NOMO-1 (cell line): ENCODE data around the gene ARFGAP3.

Source experiments
- DNase-seq, 2 experiments: peaks; one replicate each; lab custom pipeline; 2025; ENCODE audit not compliant: unreplicated experiment in 2 of 2; lab: John Stamatoyannopoulos, UW

The ARFGAP3 gene

GRCh38 chr22:42884616-42885375, 27.7 kb upstream of the ARFGAP3 start:
- no peak for DNase-seq

- DNase-seq = no peak
These were observed 26.9 kb upstream of the ARFGAP3 start for GRCh38 chr22:42883970-42884369.

GRCh38 chr22:42883121-42883520, 26.0 kb upstream of the ARFGAP3 start:
- no peak for DNase-seq

- no peak for DNase-seq
These were observed 25.0 kb upstream of the ARFGAP3 start for GRCh38 chr22:42881982-42882656.

GRCh38 chr22:42881298-42881697, 24.2 kb upstream of the ARFGAP3 start:
- no peak for DNase-seq

- no peak for DNase-seq
These were observed 23.7 kb upstream of the ARFGAP3 start for GRCh38 chr22:42880815-42881214.

- DNase-seq = no peak
These were observed 22.4 kb upstream of the ARFGAP3 start for GRCh38 chr22:42879371-42880021.

- DNase-seq = no peak
These were observed 21.7 kb upstream of the ARFGAP3 start for GRCh38 chr22:42878561-42879305.

GRCh38 chr22:42877597-42878340, 20.7 kb upstream of the ARFGAP3 start:
- DNase-seq = no peak

GRCh38 chr22:42877158-42877557, 20.1 kb upstream of the ARFGAP3 start:
- DNase-seq = no peak

- no peak for DNase-seq
These were observed 19.0 kb upstream of the ARFGAP3 start for GRCh38 chr22:42876041-42876440.

- no peak for DNase-seq
These were observed 16.9 kb upstream of the ARFGAP3 start for GRCh38 chr22:42874010-42874409.

- no peak for DNase-seq
These were observed 16.3 kb upstream of the ARFGAP3 start for GRCh38 chr22:42873356-42873755.

- no peak for DNase-seq
These were observed 15.7 kb upstream of the ARFGAP3 start for GRCh38 chr22:42872821-42873220.

GRCh38 chr22:42871146-42872050, 14.3 kb upstream of the ARFGAP3 start:
- no peak for DNase-seq

- no peak for DNase-seq
These were observed 12.9 kb upstream of the ARFGAP3 start for GRCh38 chr22:42869888-42870480.

GRCh38 chr22:42869463-42869862, 12.4 kb upstream of the ARFGAP3 start:
- no peak for DNase-seq

GRCh38 chr22:42868751-42869251, 11.7 kb upstream of the ARFGAP3 start:
- no peak for DNase-seq

- no peak for DNase-seq
These were observed 9.0 kb upstream of the ARFGAP3 start for GRCh38 chr22:42866100-42866499.
